ENCODE results near the gene ZNF619. TPM values are rescaled to one million over a fixed set of nuclear protein-coding genes. Genes with fewer than 3 reads are reported as not detected.

Gene ZNF619
- total and polyA plus RNA-seq, 2 donors (not counting 1 experiment from before 2014, with no cell fraction given): 3.3 to 22.8 TPM

- Mint-ChIP-seq H3K27me3 (no peaks in the 10 kb centered on the region), H3K4me1 (peaks cover 25% of the 10 kb centered on the region), H3K4me3 (peak overlapping the region; percentile 91), H3K27ac (peak overlapping the region; percentile 92), H3K9me3 (ENCODE audit: insufficient read depth) (no peaks in the 10 kb centered on the region)
- H4K20me1 ChIP-seq (ENCODE audit: control insufficient read depth, insufficient read depth, low read length, poor library complexity, severe bottlenecking): no peaks in the 10 kb centered on the region
- H3K79me2 ChIP-seq (ENCODE audit: control insufficient read depth, insufficient read depth, low read length): peaks cover 16% of the 10 kb centered on the region
- peaks cover 13 to 21% of the 10 kb centered on the region in 2 donors for H3K4me1 ChIP-seq (ENCODE audit: control insufficient read depth in 2 of 2, insufficient read depth in 2 of 2, low read length in 2 of 2)
- H3K27ac ChIP-seq (ENCODE audit: low read length in 2 of 2): peak overlapping the region in 1 of 2 donors; percentile 90
- peak overlapping the region; percentile 96 for H2AFZ ChIP-seq (ENCODE audit: insufficient read depth, low read depth, low read length, poor library complexity, severe bottlenecking)
- intact Hi-C loops (cut with micrococcal nuclease): loop anchor here (1.0 to 2.0 kb wide), 4 partner anchors 24 to 168 kb away; partner anchors contain the start of genes EIF1B, ZNF620 and ZNF621
- no peaks in the 10 kb centered on the region for H3K9me3 ChIP-seq (ENCODE audit: control extremely low read depth in 1 of 3, control insufficient read depth in 2 of 3, insufficient read depth in 1 of 3, low read length in 2 of 3)
- no peak for DNase-seq
- no peaks in the 10 kb centered on the region for H3K27me3 ChIP-seq (replicated peaks in 1 of 4; ENCODE audit: control extremely low read depth in 1 of 4, control insufficient read depth in 3 of 4, insufficient read depth in 4 of 4, low read length in 3 of 4)
- peak overlapping the region; percentile 64 to 92 (median 82) for H3K4me3 ChIP-seq (ENCODE audit: control extremely low read depth in 1 of 5, extremely low read depth in 1 of 5, insufficient read depth in 1 of 5, low read depth in 2 of 5, low read length in 4 of 5)
- peaks cover 0 to 29% of the 10 kb centered on the region in 2 experiments for H3K36me3 ChIP-seq (replicated peaks in 1 of 2; ENCODE audit: control extremely low read depth in 1 of 2, control insufficient read depth in 1 of 2, extremely low read depth in 1 of 2, insufficient read depth in 2 of 2, low read length in 1 of 2)
- 88% methylated on average over 3 of the region's 4 CpGs for WGBS (ENCODE audit: insufficient coverage)
- CTCF ChIA-PET: interaction anchor here (1.2 to 1.6 kb wide), 3 partner anchors 25 to 170 kb away, joined by 4 to 6 read pairs (median 5); partner anchors contain the start of gene ZNF620
- POLR2A ChIA-PET: interaction anchor here (1.1 to 1.6 kb wide), 3 partner anchors 20 to 722 kb away, joined by 3 to 6 read pairs (median 4); partner anchors contain the start of genes CTNNB1, RPL14 and ZNF620
- TF ChIP-seq CTCF (IDR thresholded peaks at IDR 0.05) (no peak), EZH2 (IDR thresholded peaks at IDR 0.05; ENCODE audit: borderline replicate concordance, insufficient read depth, low read depth, low read length, poor library complexity, severe bottlenecking) (no peak)
- H3K4me2 ChIP-seq (replicated peaks; ENCODE audit: low read depth, low read length, poor library complexity, severe bottlenecking): peak overlapping the region; percentile 91
- no peak for ATAC-seq (ENCODE audit: low read depth)
- peak overlapping the region; percentile 86 for H3K9ac ChIP-seq (ENCODE audit: low read length)
Observed at GRCh38 chr3:40477666-40478065, 744 bp downstream of the ZNF619 start.

GRCh38 chr3:40487172-40487571, 10.2 kb downstream of the ZNF619 start:
- Histone ChIP-seq H3K4me3 (ENCODE audit: control extremely low read depth in 1 of 5, extremely low read depth in 1 of 5, insufficient read depth in 1 of 5, low read depth in 2 of 5, low read length in 4 of 5) (no peak overlapping the region), H4K20me1 (ENCODE audit: control insufficient read depth, insufficient read depth, low read length, poor library complexity, severe bottlenecking) (no peaks in the 10 kb centered on the region), H3K36me3 (replicated peaks in 1 of 2; ENCODE audit: control extremely low read depth in 1 of 2, control insufficient read depth in 1 of 2, extremely low read depth in 1 of 2, insufficient read depth in 2 of 2, low read length in 1 of 2) (peaks cover 10 to 44% of the 10 kb centered on the region in 2 experiments), H3K9me3 (ENCODE audit: control extremely low read depth in 1 of 3, control insufficient read depth in 2 of 3, insufficient read depth in 1 of 3, low read length in 2 of 3) (peaks cover 6 to 18% (median 11%) of the 10 kb centered on the region in 3 donors), H3K79me2 (ENCODE audit: control insufficient read depth, insufficient read depth, low read length) (no peaks in the 10 kb centered on the region), H3K4me2 (replicated peaks; ENCODE audit: low read depth, low read length, poor library complexity, severe bottlenecking) (no peak overlapping the region), H3K27ac (ENCODE audit: low read length in 2 of 2) (no peak overlapping the region), H3K4me1 (ENCODE audit: control insufficient read depth in 2 of 2, insufficient read depth in 2 of 2, low read length in 2 of 2) (no peaks in the 10 kb centered on the region), H2AFZ (ENCODE audit: insufficient read depth, low read depth, low read length, poor library complexity, severe bottlenecking) (no peak overlapping the region), H3K9ac (ENCODE audit: low read length) (no peak overlapping the region), H3K27me3 (replicated peaks in 1 of 4; ENCODE audit: control extremely low read depth in 1 of 4, control insufficient read depth in 3 of 4, insufficient read depth in 4 of 4, low read length in 3 of 4) (no peaks in the 10 kb centered on the region)
- no peak overlapping the region for H3K27ac Mint-ChIP-seq
- CTCF ChIA-PET: no interaction called here
- no peak overlapping the region for H3K4me3 Mint-ChIP-seq
- POLR2A ChIA-PET: no interaction called here
- H3K27me3 Mint-ChIP-seq: no peaks in the 10 kb centered on the region
- DNase-seq: no peak
- H3K4me1 Mint-ChIP-seq: no peaks in the 10 kb centered on the region
- TF ChIP-seq EZH2 (IDR thresholded peaks at IDR 0.05; ENCODE audit: borderline replicate concordance, insufficient read depth, low read depth, low read length, poor library complexity, severe bottlenecking) (no peak), CTCF (IDR thresholded peaks at IDR 0.05) (no peak)
- no peak for ATAC-seq (ENCODE audit: low read depth)
- WGBS (ENCODE audit: insufficient coverage): 94% methylated on average over 2 of the region's 3 CpGs
- intact Hi-C loops (cut with micrococcal nuclease): no loop called here
- peaks cover 11% of the 10 kb centered on the region for H3K9me3 Mint-ChIP-seq (ENCODE audit: insufficient read depth)
